Epithelial cell of esophagus (primary cell): ENCODE measurements around the gene PRKAR2B.
A peak's percentile ranks its signal among the peaks of the same experiment; 100 is the strongest.
"Not testable (repeated sequence)": the region's sequence is repeated elsewhere in the genome, so short reads cannot be mapped to it uniquely, and the experiment has no call there.

ENCODE experiments used
- DNase-seq: peaks from one replicate; pipeline ENCODE4 v3.0.0; 2010; ENCODE audit warnings: low read depth
- H3K4me3 ChIP-seq: 2 replicates; pipeline ENCODE4 v1.5.1; 2011; ENCODE audit warnings: mild to moderate bottlenecking, low read length, control low read depth
- CTCF ChIP-seq: IDR thresholded peaks from 2 replicates; pipeline ENCODE4 v1.5.1; 2011; ENCODE audit warnings: low read depth, mild to moderate bottlenecking, low read length, control low read depth, inconsistent platforms; ENCODE audit not compliant: insufficient read depth; ENCODE audit errors: missing control alignments

Gene PRKAR2B

GRCh38 chr7:107128217-107128616 lies 83.7 kb downstream of the PRKAR2B start:
- no peak overlapping the region for H3K4me3 ChIP-seq
- no peak for DNase-seq
- TF ChIP-seq CTCF = no peak

- H3K4me3 ChIP-seq = no peak overlapping the region
- DNase-seq = no peak
- no peak for TF ChIP-seq CTCF
Measured at GRCh38 chr7:107128748-107129147, 84.2 kb downstream of the PRKAR2B start.

- TF ChIP-seq CTCF = peak; percentile 21
- H3K4me3 ChIP-seq = no peak overlapping the region
- no peak for DNase-seq
Measured at GRCh38 chr7:107130487-107131220, 86.1 kb downstream of the PRKAR2B start.

GRCh38 chr7:107133396-107133795 lies 88.9 kb downstream of the PRKAR2B start:
- DNase-seq = no peak
- no peak for TF ChIP-seq CTCF
- no peak overlapping the region for H3K4me3 ChIP-seq

GRCh38 chr7:107138696-107139420 lies 94.4 kb downstream of the PRKAR2B start:
- H3K4me3 ChIP-seq = no peak overlapping the region
- no peak for DNase-seq
- TF ChIP-seq CTCF = no peak

DNA sequence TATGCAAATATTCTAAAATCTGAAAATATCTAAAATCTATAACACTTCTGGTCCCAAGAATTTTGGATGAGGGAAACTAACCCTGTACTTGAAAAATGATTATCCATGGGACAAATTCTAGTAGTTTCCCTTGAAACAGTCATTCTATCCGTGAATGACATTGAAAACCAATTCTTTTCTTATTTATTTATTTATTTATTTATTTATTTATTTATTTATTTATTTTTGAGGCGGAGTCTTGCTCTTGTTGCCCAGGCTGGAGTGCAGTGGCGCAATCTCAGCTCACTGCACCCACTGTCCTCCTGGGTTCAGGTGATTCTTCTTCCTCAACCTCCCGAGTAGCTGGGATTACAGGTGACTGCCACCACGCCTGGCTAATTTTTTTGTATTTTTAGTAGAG lies 99.4 kb downstream of the PRKAR2B start:
- not testable (repeated sequence) for H3K4me3 ChIP-seq, DNase-seq

DNA sequence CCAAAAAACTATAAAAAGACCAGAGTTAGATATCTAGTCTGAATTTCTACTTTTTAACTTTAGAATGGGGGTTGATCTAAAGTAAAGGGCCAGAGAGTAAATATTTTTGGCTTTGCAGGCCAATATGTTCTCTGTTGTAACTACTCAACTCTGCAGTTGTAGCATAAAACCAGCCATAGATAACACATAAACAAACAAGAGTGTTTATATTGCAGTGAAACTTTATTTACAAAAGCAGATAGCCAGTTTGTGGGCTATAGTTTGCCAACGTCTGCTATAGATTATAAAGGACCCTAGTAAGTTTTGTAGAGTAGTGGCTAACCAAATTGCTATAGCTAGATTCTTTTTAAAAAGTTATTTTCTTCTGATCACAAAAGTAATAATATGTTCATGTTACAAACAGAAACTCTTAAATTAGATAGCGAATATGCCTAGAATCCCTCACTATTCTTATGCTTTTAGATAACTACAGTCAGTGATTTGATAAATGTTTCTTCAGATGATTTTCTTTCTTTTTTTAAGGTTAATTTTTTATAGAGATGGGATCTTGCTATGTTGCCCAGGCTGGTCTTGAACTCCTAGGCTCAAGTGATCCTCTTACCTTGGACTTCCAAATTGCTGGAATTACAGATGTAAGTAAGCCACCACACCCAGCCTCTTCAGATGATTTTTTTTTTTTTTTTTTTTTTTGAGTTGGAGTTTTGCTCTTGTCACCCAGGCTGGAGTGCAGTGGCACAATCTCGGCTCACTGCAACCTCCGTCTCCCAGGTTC lies 100.7 kb downstream of the PRKAR2B start:
- DNase-seq = no peak
- TF ChIP-seq CTCF = no peak
- no peak overlapping the region for H3K4me3 ChIP-seq
